ENCODE data around the gene EEF1AKMT3.
"Not testable (repeated sequence)": the region's sequence is repeated elsewhere in the genome, so short reads cannot be mapped to it uniquely, and the experiment has no call there.

EEF1AKMT3 gene

GRCh38 chr12:57764662-57765002, 7.8 kb upstream of the EEF1AKMT3 start:
- no peak for DNase-seq (ENCODE audit: low read depth in 1 of 2, low spot score in 1 of 2)

- no peak for DNase-seq (ENCODE audit: low read depth in 1 of 2, low spot score in 1 of 2)
Measured at GRCh38 chr12:57765003-57765697, 7.3 kb upstream of the EEF1AKMT3 start.

GRCh38 chr12:57765698-57766463, 6.5 kb upstream of the EEF1AKMT3 start:
- DNase-seq (ENCODE audit: low read depth in 1 of 2, low spot score in 1 of 2): no peak

- no peak for DNase-seq (ENCODE audit: low read depth in 1 of 2, low spot score in 1 of 2)
Measured at GRCh38 chr12:57766464-57767304, 5.7 kb upstream of the EEF1AKMT3 start, which contains the start of gene CYP27B1. TSS of gene CYP27B1 (minus strand) at chr12:57767078. CDS start at chr12:57767041, 37 bp downstream.

- DNase-seq (ENCODE audit: low read depth in 1 of 2, low spot score in 1 of 2): no peak
Measured at GRCh38 chr12:57767305-57767698, 5.1 kb upstream of the EEF1AKMT3 start.

- no peak for DNase-seq (ENCODE audit: low read depth in 1 of 2, low spot score in 1 of 2)
Measured at GRCh38 chr12:57767876-57768275, 4.5 kb upstream of the EEF1AKMT3 start.

GRCh38 chr12:57769594-57769993, 2.8 kb upstream of the EEF1AKMT3 start:
- no peak for DNase-seq (ENCODE audit: low read depth in 1 of 2, low spot score in 1 of 2)

- DNase-seq (ENCODE audit: low read depth in 1 of 2, low spot score in 1 of 2): no peak
Measured at GRCh38 chr12:57770734-57771133, 1.7 kb upstream of the EEF1AKMT3 start.

- peak; percentile 57 to 81 for DNase-seq (ENCODE audit: low read depth in 1 of 2, low spot score in 1 of 2)
Measured at GRCh38 chr12:57771236-57771872, 1.1 kb upstream of the EEF1AKMT3 start.

- DNase-seq (ENCODE audit: low read depth in 1 of 2, low spot score in 1 of 2): peak; percentile 74 to 87
Measured at GRCh38 chr12:57771873-57772428, 463 bp upstream of the EEF1AKMT3 start, which contains the start of gene METTL1. TSS of gene METTL1 (minus strand) at chr12:57772105. CDS start at chr12:57772083, 22 bp downstream.

- DNase-seq (ENCODE audit: low read depth in 1 of 2, low spot score in 1 of 2): not testable (repeated sequence)
Measured at GRCh38 chr12:57774634-57775033, 2.2 kb downstream of the EEF1AKMT3 start.

GRCh38 chr12:57775044-57775443, 2.6 kb downstream of the EEF1AKMT3 start:
- no peak for DNase-seq (ENCODE audit: low read depth in 1 of 2, low spot score in 1 of 2)

GRCh38 chr12:57775563-57776246, 3.3 kb downstream of the EEF1AKMT3 start:
- DNase-seq (ENCODE audit: low read depth in 1 of 2, low spot score in 1 of 2): no peak

- no peak for DNase-seq (ENCODE audit: low read depth in 1 of 2, low spot score in 1 of 2)
Measured at GRCh38 chr12:57776247-57776587, 3.8 kb downstream of the EEF1AKMT3 start.

GRCh38 chr12:57777367-57777766, 5.0 kb downstream of the EEF1AKMT3 start:
- no peak for DNase-seq (ENCODE audit: low read depth in 1 of 2, low spot score in 1 of 2)

GRCh38 chr12:57777911-57778310, 5.5 kb downstream of the EEF1AKMT3 start:
- DNase-seq (ENCODE audit: low read depth in 1 of 2, low spot score in 1 of 2): no peak

- no peak for DNase-seq (ENCODE audit: low read depth in 1 of 2, low spot score in 1 of 2)
Measured at GRCh38 chr12:57779736-57780135, 7.3 kb downstream of the EEF1AKMT3 start.

- no peak for DNase-seq (ENCODE audit: low read depth in 1 of 2, low spot score in 1 of 2)
Measured at GRCh38 chr12:57780284-57780897, 8.0 kb downstream of the EEF1AKMT3 start.

- no peak for DNase-seq (ENCODE audit: low read depth in 1 of 2, low spot score in 1 of 2)
Measured at GRCh38 chr12:57781244-57781643, 8.8 kb downstream of the EEF1AKMT3 start.

- no peak for DNase-seq (ENCODE audit: low read depth in 1 of 2, low spot score in 1 of 2)
Measured at GRCh38 chr12:57781801-57782200, 9.4 kb downstream of the EEF1AKMT3 start.
